Measurements from ENCODE around the gene REX1BD. TPM values are rescaled to one million over a fixed set of nuclear protein-coding genes. Genes with fewer than 3 reads are reported as not detected.
A peak's percentile ranks its signal among the peaks of the same experiment; 100 is the strongest.

The REX1BD gene
- total RNA-seq, 4 donors from 2014 or later: 29.7 to 295 (median 74.2) TPM

DNA sequence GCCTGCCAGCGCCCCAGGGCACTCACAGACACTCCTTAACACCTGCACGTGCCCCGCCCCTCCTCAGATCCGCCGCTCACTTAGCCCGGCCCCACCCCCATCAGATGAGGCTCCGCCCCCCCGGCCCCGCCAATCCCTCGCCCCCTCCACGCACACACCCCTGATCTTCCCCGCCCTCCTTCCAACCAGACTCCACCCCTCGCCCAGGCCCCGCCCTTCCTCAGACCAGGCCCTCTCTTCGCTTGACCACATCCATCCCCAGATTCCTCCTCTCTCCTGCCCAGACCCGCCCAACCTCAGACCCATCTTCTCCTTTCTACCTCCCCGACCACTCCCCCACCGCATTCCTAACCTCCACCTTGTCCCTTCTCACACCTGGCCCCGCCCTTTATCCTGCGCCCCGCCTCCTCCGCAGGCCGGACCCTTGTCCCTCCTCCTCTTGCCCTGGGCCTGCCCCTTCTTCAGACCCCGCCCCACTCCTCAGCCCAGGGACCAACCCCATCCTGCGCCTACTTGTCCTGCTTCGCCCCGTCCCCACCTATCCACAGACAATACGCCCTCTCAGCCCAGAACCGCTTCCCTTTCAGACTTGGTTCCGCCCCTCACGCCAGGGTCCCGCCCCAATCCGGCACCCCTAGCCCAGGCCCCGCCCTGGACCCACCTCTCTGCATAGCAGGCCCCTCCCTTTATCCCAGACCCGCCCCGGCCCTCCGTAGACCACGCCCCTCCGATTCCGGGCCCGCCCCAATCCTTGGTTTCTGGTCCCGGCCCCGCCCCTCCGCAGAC lies 47.8 kb downstream of the REX1BD start:
- peak; percentile 99 for DNase-seq
- no peaks in the 10 kb centered on the region for H3K27me3 ChIP-seq
- H3K4me3 ChIP-seq: peak overlapping the region; percentile 56 to 61
- H3K27ac ChIP-seq: peak overlapping the region; percentile 82 to 90
- TF ChIP-seq, protein P1, sequence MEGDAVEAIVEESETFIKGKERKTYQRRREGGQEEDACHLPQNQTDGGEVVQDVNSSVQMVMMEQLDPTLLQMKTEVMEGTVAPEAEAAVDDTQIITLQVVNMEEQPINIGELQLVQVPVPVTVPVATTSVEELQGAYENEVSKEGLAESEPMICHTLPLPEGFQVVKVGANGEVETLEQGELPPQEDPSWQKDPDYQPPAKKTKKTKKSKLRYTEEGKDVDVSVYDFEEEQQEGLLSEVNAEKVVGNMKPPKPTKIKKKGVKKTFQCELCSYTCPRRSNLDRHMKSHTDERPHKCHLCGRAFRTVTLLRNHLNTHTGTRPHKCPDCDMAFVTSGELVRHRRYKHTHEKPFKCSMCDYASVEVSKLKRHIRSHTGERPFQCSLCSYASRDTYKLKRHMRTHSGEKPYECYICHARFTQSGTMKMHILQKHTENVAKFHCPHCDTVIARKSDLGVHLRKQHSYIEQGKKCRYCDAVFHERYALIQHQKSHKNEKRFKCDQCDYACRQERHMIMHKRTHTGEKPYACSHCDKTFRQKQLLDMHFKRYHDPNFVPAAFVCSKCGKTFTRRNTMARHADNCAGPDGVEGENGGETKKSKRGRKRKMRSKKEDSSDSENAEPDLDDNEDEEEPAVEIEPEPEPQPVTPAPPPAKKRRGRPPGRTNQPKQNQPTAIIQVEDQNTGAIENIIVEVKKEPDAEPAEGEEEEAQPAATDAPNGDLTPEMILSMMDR (IDR thresholded peaks at IDR 0.05): no peak
- intact Hi-C loops (cut with DNase I; ENCODE audit: low total_unique reads): no loop called here
- no peaks in the 10 kb centered on the region for H3K36me3 ChIP-seq
- H3K9me3 ChIP-seq: no peaks in the 10 kb centered on the region
- no peaks in the 10 kb centered on the region for H3K4me1 ChIP-seq

- intact Hi-C loops (cut with DNase I; ENCODE audit: low total_unique reads): no loop called here
- DNase-seq: no peak
- H3K4me1 ChIP-seq: no peaks in the 10 kb centered on the region
- H3K36me3 ChIP-seq: no peaks in the 10 kb centered on the region
- TF ChIP-seq POLR2A (IDR thresholded peaks at IDR 0.05): peak; percentile 16 to 59
- TF ChIP-seq, protein P1 (IDR thresholded peaks at IDR 0.05): no peak
- no peaks in the 10 kb centered on the region for H3K9me3 ChIP-seq
- peak within 1 kb of the TSS; percentile 82 to 90 for H3K27ac ChIP-seq
- H3K27me3 ChIP-seq: no peaks in the 10 kb centered on the region
- H3K4me3 ChIP-seq: peak within 1 kb of the TSS; percentile 56 to 61
Measured at GRCh38 chr19:18636969-18637629, 48.5 kb downstream of the REX1BD start, which contains the start of gene KLHL26. TSS of gene KLHL26 (plus strand) at chr19:18637028. CDS start at chr19:18637055, 27 bp downstream.

DNA sequence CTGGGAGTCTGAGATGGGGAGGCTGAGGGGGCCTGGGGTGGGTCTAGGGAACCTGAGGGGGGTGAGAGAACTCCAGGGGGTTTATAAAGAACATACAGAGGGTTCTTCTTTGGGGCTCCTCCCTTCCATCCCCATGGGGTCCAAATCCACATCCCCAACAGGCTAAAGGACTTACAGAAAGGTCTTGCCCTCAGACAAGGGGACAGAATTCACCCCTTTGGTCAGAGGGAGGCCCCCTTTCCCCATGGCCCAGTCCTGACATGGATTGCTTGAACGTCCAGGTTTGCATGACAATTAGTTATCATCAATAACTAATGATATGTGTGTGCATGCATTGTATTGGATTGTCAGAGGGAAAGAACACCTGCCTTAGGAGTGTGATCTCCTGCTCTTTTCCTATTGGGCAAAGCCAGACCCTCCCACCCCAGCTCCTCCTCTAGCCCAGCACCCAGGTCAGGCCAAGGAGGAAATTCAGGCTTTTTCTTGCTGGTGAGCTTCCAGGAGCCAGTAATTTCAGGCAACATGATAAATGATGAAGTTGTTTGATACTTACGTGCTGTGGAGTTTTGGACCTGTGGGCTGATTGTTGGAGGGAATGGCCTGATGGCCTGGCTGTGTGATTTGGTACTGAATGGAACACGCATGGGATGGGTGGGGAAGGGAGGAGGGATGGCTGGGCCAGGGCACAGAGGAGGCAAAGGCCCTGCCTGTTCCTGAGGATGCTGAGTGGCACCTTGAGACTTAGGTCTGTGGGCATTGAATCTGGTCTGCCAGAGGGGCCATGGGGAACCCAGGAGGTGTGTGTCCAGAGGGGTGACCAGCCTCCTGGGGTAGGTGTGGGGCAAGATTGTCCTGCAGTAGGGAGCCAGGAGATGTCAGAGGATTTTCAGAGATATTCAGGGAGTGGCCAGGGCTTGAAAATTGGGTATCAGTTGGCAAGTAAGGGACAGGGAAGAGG lies 49.4 kb downstream of the REX1BD start:
- TF ChIP-seq POLR2A (IDR thresholded peaks at IDR 0.05): no peak
- TF ChIP-seq, protein P1 (IDR thresholded peaks at IDR 0.05): no peak
- H3K9me3 ChIP-seq: no peaks in the 10 kb centered on the region
- peak overlapping the region; percentile 56 to 61 for H3K4me3 ChIP-seq
- no peaks in the 10 kb centered on the region for H3K36me3 ChIP-seq
- no peaks in the 10 kb centered on the region for H3K4me1 ChIP-seq
- intact Hi-C loops (cut with DNase I; ENCODE audit: low total_unique reads): no loop called here
- H3K27me3 ChIP-seq: no peaks in the 10 kb centered on the region
- peak overlapping the region; percentile 82 to 90 for H3K27ac ChIP-seq
- no peak for DNase-seq

DNA sequence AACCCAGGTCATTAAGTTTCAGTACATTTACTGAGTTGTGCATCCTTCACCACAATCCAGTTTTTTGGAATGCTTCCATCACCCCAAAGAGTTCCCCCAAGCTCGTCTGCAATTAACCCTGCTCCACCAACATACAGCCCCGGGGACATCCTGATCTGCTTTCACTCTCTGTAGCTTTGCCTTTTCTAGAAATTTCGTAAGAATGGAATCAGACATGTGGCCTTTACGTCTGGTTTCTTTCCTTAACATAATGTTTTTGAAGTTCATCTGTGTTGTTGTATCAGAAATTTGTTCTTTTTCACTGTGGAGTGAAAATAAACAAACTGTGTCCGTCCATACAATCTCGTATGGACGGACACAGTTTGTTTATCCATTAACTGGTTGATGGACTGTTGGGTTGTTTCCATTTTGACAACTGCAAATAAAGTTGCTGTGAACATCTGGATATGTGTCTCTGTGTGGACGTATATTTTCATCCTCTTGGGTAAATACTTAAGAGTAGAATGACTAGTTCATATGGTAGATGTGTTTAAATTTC lies 51.2 kb downstream of the REX1BD start:
- no peaks in the 10 kb centered on the region for H3K27me3 ChIP-seq
- no peaks in the 10 kb centered on the region for H3K36me3 ChIP-seq
- no peak overlapping the region for H3K4me3 ChIP-seq
- intact Hi-C loops (cut with DNase I; ENCODE audit: low total_unique reads): no loop called here
- TF ChIP-seq POLR2A (IDR thresholded peaks at IDR 0.05): no peak
- TF ChIP-seq, protein P1 (IDR thresholded peaks at IDR 0.05): no peak
- H3K4me1 ChIP-seq: no peaks in the 10 kb centered on the region
- H3K9me3 ChIP-seq: no peaks in the 10 kb centered on the region
- H3K27ac ChIP-seq: no peak overlapping the region
- no peak for DNase-seq

Small RNAs within 50 kb of the gene (small RNA-seq; reads per million reads assigned to genes)
- gene RN7SL155P: not detected

Other genes starting within 250 kb of the REX1BD start
- 10 to 100 TPM; 21.2 to 67.9 (median 38.1) TPM for gene PGPEP1, start 248.2 kb upstream of the REX1BD start, total RNA-seq
- gene GDF15, start 202.6 kb upstream of the REX1BD start, total RNA-seq: 10 to 100 TPM in 1 of 4 donors, 1 to 10 TPM in 1, under 1 TPM in 2; 0.41 to 13.1 (median 1.6) TPM
- gene LRRC25, start 191.2 kb upstream of the REX1BD start, total RNA-seq: 1 to 10 TPM in 2 of 4 donors, under 1 TPM in 1, not detected in 1; 0.51 to 2.3 (median 1.9) TPM
- 100 to 1,000 TPM in 1 of 4 donors, 10 to 100 TPM in 3; 23.6 to 105 (median 54.8) TPM for gene SSBP4, start 169.4 kb upstream of the REX1BD start, total RNA-seq
- 100 to 1,000 TPM in 2 of 4 donors, 10 to 100 TPM in 2; 56.8 to 152 (median 106) TPM for gene ISYNA1, start 150.7 kb upstream of the REX1BD start, total RNA-seq
- gene ELL, start 66.7 kb upstream of the REX1BD start, total RNA-seq: 10 to 100 TPM in 3 of 4 donors, 1 to 10 TPM in 1; 4.1 to 43.5 (median 21.7) TPM
- 100 to 1,000 TPM; 139 to 273 (median 205) TPM for gene FKBP8, start 45.2 kb upstream of the REX1BD start, total RNA-seq
- 100 to 1,000 TPM in 1 of 4 donors, 10 to 100 TPM in 3; 30.3 to 113 (median 82.5) TPM for gene KXD1, start 30.9 kb upstream of the REX1BD start, total RNA-seq
- gene UBA52, start 16.9 kb upstream of the REX1BD start, total RNA-seq: 1,000 to 10,000 TPM in 2 of 4 donors, 100 to 1,000 TPM in 2; 295 to 1,369 (median 721) TPM
- gene CRLF1, start 18.0 kb downstream of the REX1BD start, total RNA-seq: under 1 TPM in 3 of 4 donors, not detected in 1; 0.26 to 0.69 (median 0.67) TPM
- gene TMEM59L, start 24.1 kb downstream of the REX1BD start, total RNA-seq: 1 to 10 TPM in 1 of 4 donors, under 1 TPM in 1, not detected in 2; 0.26 to 7.5 TPM
- gene KLHL26, start 48.2 kb downstream of the REX1BD start, total RNA-seq: 10 to 100 TPM in 1 of 4 donors, 1 to 10 TPM in 3; 3.8 to 22.2 (median 6.9) TPM
- gene CRTC1, start 94.9 kb downstream of the REX1BD start, total RNA-seq: 10 to 100 TPM in 1 of 4 donors, 1 to 10 TPM in 3; 2.4 to 17.5 (median 6.7) TPM
- gene COMP, start 202.5 kb downstream of the REX1BD start, total RNA-seq: under 1 TPM in 1 of 4 donors, not detected in 3; 0.76 TPM
- 100 to 1,000 TPM in 1 of 4 donors, 10 to 100 TPM in 3; 17.9 to 105 (median 43.7) TPM for gene UPF1, start 243.2 kb downstream of the REX1BD start, total RNA-seq

All from uterus (tissue), 4 donors.